Neural cell (in vitro differentiated cells): ENCODE results near the gene EFCAB11. TPM values are rescaled to one million over a fixed set of nuclear protein-coding genes. Genes with fewer than 3 reads are reported as not detected.

Experiments used
- H2AFZ ChIP-seq: fragments of 200-600, 300-800 bp; sonication (generic), shearing (Covaris generic); 2 replicates; pipeline ENCODE4 v1.6.0; 2014; ENCODE audit warnings: low read depth, mild to moderate bottlenecking, antibody characterized with exemption, low read length, moderate library complexity
- H3F3A ChIP-seq: fragments of 200-600 bp; shearing (Covaris generic); 2 replicates; pipeline ENCODE4 v1.6.1; 2016; ENCODE audit warnings: mild to moderate bottlenecking, moderate library complexity, mixed read lengths, antibody characterized with exemption, low read length; ENCODE audit not compliant: insufficient read depth, poor library complexity, severe bottlenecking
- H3K27ac ChIP-seq: fragments of 200-600, 300-800 bp; sonication (generic), shearing (Covaris generic); 2 replicates; pipeline ENCODE4 v1.5.1; 2014; ENCODE audit warnings: mild to moderate bottlenecking, low read length, moderate library complexity
- H3K27me3 ChIP-seq: fragments of 300-800, 200-600 bp; sonication (generic), shearing (Covaris generic); 2 replicates; pipeline ENCODE4 v1.6.0; 2014; ENCODE audit warnings: mild to moderate bottlenecking, low read depth, low read length, moderate library complexity; ENCODE audit not compliant: insufficient read depth
- H3K36me3 ChIP-seq: fragments of 300-800, 200-600 bp; sonication (generic), shearing (Covaris generic); 2 replicates; pipeline ENCODE4 v1.5.1; 2014; ENCODE audit warnings: mild to moderate bottlenecking, antibody characterized with exemption, low read length, moderate library complexity; ENCODE audit not compliant: insufficient read depth
- H3K4me2 ChIP-seq: fragments of 300-800, 200-600 bp; sonication (generic), shearing (Covaris generic); 2 replicates; pipeline ENCODE4 v1.6.0; 2014; ENCODE audit warnings: mild to moderate bottlenecking, low read length
- H3K4me3 ChIP-seq: fragments of 300-800, 200-600 bp; sonication (generic), shearing (Covaris generic); 2 replicates; pipeline ENCODE4 v1.5.1; 2014; ENCODE audit warnings: mild to moderate bottlenecking, low read length, moderate library complexity
- H3K79me2 ChIP-seq: fragments of 200-600 bp; shearing (Covaris generic); replicated peaks from 2 replicates; pipeline ENCODE4 v1.6.0; 2014; ENCODE audit warnings: mild to moderate bottlenecking, low read length, moderate library complexity; ENCODE audit not compliant: insufficient read depth
- H3K9ac ChIP-seq: fragments of 300-800, 200-600 bp; sonication (generic), shearing (Covaris generic); 2 replicates; pipeline ENCODE4 v1.6.1; 2016; ENCODE audit warnings: mild to moderate bottlenecking, low read length, mixed read lengths
- H3K9me2 ChIP-seq: fragments of 200-600 bp; shearing (Covaris generic); 2 replicates; pipeline ENCODE4 v1.6.1; 2016; ENCODE audit warnings: mild to moderate bottlenecking, low read length, mixed read lengths; ENCODE audit not compliant: insufficient read depth
- H3K9me3 ChIP-seq: fragments of 200-600, 300-800 bp; sonication (generic), shearing (Covaris generic); 2 replicates; pipeline ENCODE4 v1.6.1; 2016; ENCODE audit warnings: mild to moderate bottlenecking, mixed run types, low read length, moderate library complexity, mixed read lengths
- H4K20me1 ChIP-seq: fragments of 200-600 bp; shearing (Covaris generic); 2 replicates; pipeline ENCODE4 v1.6.1; 2016; ENCODE audit warnings: mild to moderate bottlenecking, mixed run types; ENCODE audit not compliant: insufficient read depth
- EP300 ChIP-seq: fragments of 450-650 bp; conservative IDR thresholded peaks from 2 replicates; pipeline ENCODE4 v1.6.1; 2014; ENCODE audit warnings: antibody characterized with exemption, mild to moderate bottlenecking, moderate library complexity; ENCODE audit not compliant: poor library complexity, severe bottlenecking
- EZH2 ChIP-seq: fragments of 200-600, 300-800 bp; shearing (Covaris generic), sonication (generic); IDR thresholded peaks from 2 replicates; pipeline ENCODE4 v1.6.1; 2014; ENCODE audit warnings: antibody characterized with exemption, low read length, borderline replicate concordance, mild to moderate bottlenecking; ENCODE audit not compliant: insufficient read depth, poor library complexity, severe bottlenecking
- MXI1 ChIP-seq: fragments of 450-650 bp; conservative IDR thresholded peaks from 2 replicates; pipeline ENCODE4 v1.6.1; 2014; ENCODE audit warnings: antibody characterized with exemption, mild to moderate bottlenecking; ENCODE audit not compliant: poor library complexity, severe bottlenecking
- POLR2AphosphoS5 ChIP-seq: IDR thresholded peaks from 2 replicates; pipeline ENCODE4 v1.6.1; 2012
- RAD21 ChIP-seq: fragments of 450-650 bp; conservative IDR thresholded peaks from 2 replicates; pipeline ENCODE4 v1.6.1; 2014; ENCODE audit warnings: antibody characterized with exemption, mild to moderate bottlenecking, moderate library complexity
- SMC3 ChIP-seq: fragments of 450-650 bp; conservative IDR thresholded peaks from 2 replicates; pipeline ENCODE4 v1.6.1; 2014; ENCODE audit warnings: antibody characterized with exemption, mild to moderate bottlenecking, moderate library complexity; ENCODE audit not compliant: poor library complexity
- TAF1 ChIP-seq: IDR thresholded peaks from 2 replicates; pipeline ENCODE4 v1.6.1; 2012; ENCODE audit warnings: low read depth
- polyA plus RNA-seq: library from polyadenylated mRNA; depleted of rRNA; stranded (reverse); fragments of >200 nt; gene quantifications from 2 replicates; pipeline ENCODE4 v1.2.3, GENCODE V29; 2014
- TF ChIP-seq, protein P1 (sequence below): fragments of 450-650 bp; IDR thresholded peaks from 2 replicates; pipeline ENCODE4 v1.5.1; 2014; ENCODE audit warnings: antibody characterized with exemption, mild to moderate bottlenecking, moderate library complexity; ENCODE audit not compliant: poor library complexity, severe bottlenecking
- TF ChIP-seq, protein P2 (sequence below): IDR thresholded peaks from 2 replicates; pipeline ENCODE4 v1.6.1; 2012; ENCODE audit warnings: borderline replicate concordance

EFCAB11 gene
- polyA plus RNA-seq, 1 donor from 2014 or later: 7.9 TPM

DNA sequence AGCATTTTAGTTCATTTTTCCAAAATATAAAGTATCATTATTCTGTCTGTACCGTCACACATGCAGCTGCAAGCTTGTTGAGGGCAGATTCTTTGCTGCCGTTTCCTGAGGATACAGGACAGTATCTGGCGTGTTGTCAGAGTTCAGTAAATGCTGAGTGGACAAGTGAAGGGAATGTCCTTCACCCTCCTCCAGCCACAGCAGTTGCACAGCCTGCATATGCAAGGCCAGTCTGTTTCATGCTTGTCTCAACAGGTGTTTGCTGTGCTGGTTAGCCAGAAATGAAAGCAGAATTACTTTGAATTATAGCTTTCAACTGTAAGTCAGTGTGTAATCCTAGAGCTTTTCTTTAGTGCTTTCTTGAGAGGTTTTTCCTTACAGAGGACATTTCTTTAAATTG is 37.7 kb upstream of the EFCAB11 start:
- H3K27ac ChIP-seq: no peak overlapping the region
- no peak overlapping the region for H3K4me2 ChIP-seq
- no peaks in the 10 kb centered on the region for H3K79me2 ChIP-seq
- no peaks in the 10 kb centered on the region for H3K27me3 ChIP-seq
- H3K36me3 ChIP-seq: peaks cover 3% of the 10 kb centered on the region
- no peak overlapping the region for H3K4me3 ChIP-seq
- no peaks in the 10 kb centered on the region for H4K20me1 ChIP-seq
- no peaks in the 10 kb centered on the region for H3K9me3 ChIP-seq
- no peak overlapping the region for H2AFZ ChIP-seq
- H3F3A ChIP-seq: no peaks in the 10 kb centered on the region
- TF ChIP-seq, protein P1, sequence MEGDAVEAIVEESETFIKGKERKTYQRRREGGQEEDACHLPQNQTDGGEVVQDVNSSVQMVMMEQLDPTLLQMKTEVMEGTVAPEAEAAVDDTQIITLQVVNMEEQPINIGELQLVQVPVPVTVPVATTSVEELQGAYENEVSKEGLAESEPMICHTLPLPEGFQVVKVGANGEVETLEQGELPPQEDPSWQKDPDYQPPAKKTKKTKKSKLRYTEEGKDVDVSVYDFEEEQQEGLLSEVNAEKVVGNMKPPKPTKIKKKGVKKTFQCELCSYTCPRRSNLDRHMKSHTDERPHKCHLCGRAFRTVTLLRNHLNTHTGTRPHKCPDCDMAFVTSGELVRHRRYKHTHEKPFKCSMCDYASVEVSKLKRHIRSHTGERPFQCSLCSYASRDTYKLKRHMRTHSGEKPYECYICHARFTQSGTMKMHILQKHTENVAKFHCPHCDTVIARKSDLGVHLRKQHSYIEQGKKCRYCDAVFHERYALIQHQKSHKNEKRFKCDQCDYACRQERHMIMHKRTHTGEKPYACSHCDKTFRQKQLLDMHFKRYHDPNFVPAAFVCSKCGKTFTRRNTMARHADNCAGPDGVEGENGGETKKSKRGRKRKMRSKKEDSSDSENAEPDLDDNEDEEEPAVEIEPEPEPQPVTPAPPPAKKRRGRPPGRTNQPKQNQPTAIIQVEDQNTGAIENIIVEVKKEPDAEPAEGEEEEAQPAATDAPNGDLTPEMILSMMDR: no peak
- no peak for TF ChIP-seq EZH2
- TF ChIP-seq EP300: no peak
- TF ChIP-seq, protein P2, sequence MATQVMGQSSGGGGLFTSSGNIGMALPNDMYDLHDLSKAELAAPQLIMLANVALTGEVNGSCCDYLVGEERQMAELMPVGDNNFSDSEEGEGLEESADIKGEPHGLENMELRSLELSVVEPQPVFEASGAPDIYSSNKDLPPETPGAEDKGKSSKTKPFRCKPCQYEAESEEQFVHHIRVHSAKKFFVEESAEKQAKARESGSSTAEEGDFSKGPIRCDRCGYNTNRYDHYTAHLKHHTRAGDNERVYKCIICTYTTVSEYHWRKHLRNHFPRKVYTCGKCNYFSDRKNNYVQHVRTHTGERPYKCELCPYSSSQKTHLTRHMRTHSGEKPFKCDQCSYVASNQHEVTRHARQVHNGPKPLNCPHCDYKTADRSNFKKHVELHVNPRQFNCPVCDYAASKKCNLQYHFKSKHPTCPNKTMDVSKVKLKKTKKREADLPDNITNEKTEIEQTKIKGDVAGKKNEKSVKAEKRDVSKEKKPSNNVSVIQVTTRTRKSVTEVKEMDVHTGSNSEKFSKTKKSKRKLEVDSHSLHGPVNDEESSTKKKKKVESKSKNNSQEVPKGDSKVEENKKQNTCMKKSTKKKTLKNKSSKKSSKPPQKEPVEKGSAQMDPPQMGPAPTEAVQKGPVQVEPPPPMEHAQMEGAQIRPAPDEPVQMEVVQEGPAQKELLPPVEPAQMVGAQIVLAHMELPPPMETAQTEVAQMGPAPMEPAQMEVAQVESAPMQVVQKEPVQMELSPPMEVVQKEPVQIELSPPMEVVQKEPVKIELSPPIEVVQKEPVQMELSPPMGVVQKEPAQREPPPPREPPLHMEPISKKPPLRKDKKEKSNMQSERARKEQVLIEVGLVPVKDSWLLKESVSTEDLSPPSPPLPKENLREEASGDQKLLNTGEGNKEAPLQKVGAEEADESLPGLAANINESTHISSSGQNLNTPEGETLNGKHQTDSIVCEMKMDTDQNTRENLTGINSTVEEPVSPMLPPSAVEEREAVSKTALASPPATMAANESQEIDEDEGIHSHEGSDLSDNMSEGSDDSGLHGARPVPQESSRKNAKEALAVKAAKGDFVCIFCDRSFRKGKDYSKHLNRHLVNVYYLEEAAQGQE: no peak
- no peak for TF ChIP-seq RAD21
- TF ChIP-seq MXI1: no peak
- no peak for TF ChIP-seq POLR2AphosphoS5
- TF ChIP-seq TAF1: no peak
- TF ChIP-seq SMC3: no peak
- no peaks in the 10 kb centered on the region for H3K9me2 ChIP-seq
- no peak overlapping the region for H3K9ac ChIP-seq

DNA sequence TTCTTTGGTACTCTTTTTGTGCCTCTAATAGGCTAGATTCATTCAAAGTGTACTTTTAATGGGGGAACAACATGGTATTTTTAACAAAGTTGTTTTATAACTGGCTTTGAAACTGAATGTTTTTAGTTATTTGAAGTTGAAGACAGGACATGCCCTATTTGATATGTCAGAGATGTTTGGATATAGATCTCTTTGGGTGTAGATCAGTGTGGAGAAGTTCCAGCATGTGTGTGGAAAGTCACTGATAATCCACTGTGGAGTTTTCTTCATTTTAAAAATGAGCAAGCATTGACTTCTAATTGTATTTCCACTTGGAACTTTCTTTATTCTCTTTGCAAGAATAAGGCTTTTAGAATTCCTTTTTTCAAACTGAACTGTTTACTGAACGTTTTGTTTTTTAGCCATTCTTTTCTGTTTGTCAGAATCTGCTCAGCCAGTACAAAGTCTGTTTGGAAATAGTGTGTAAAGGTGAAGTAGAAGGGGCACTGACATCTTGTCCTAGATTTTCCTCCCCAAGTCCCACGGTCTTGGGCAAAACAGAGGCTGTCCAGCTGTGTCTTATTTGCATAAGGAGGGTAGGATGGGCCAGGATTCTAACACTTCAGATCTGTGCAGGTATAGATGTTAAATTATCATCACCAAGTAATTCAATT is 36.2 kb upstream of the EFCAB11 start:
- Histone ChIP-seq H3K36me3 (no peaks in the 10 kb centered on the region), H3K9me2 (no peaks in the 10 kb centered on the region)

More for the DNA sequence above, 36.2 kb upstream of the EFCAB11 start:
- TF ChIP-seq RAD21 (no peak), MXI1 (no peak), POLR2AphosphoS5 (no peak), SMC3 (no peak), EZH2 (no peak), EP300 (no peak), TAF1 (no peak)
- TF ChIP-seq, protein P1: no peak
- TF ChIP-seq, protein P2: no peak
- Histone ChIP-seq H3K4me2 (no peak overlapping the region), H2AFZ (no peak overlapping the region), H3K27ac (no peak overlapping the region), H3K9ac (no peak overlapping the region), H3K79me2 (no peaks in the 10 kb centered on the region), H3K27me3 (no peaks in the 10 kb centered on the region), H3K4me3 (no peak overlapping the region), H3K9me3 (no peaks in the 10 kb centered on the region), H3F3A (no peaks in the 10 kb centered on the region), H4K20me1 (no peaks in the 10 kb centered on the region)
